HCT116 (cell line): ENCODE results near the gene BMPER. TPM values are rescaled to one million over a fixed set of nuclear protein-coding genes. Genes with fewer than 3 reads are reported as not detected.

Experiments
- ATAC-seq: fragments of 200-7000 bp; cut with Tn5 transposase; 2 replicates; pipeline ENCODE4 v1.9.1; 2020; ENCODE audit warnings: mild to moderate bottlenecking, moderate library complexity
- BruUV-seq: library from RNA; stranded (reverse); fragments of 400-500 nt; replicated peaks from 2 replicates; lab custom pipeline; 2021; lab: Mats Ljungman, UMichigan
- CTCF ChIA-PET: fragments of 300-600 bp; sonication (Branson Sonifier 250); formaldehyde crosslinking; loops from one replicate; lab custom pipeline; 2021; ENCODE audit warnings: antibody characterized with exemption; lab: Charles Lee
- POLR2A ChIA-PET: fragments of 300-600, 350-600 bp; sonication (Branson Sonifier 250); formaldehyde crosslinking; loops from one replicate; lab custom pipeline; 2021; ENCODE audit warnings: antibody characterized with exemption; lab: Charles Lee
- RAD21 ChIA-PET, 2 experiments: fragments of 300-600 bp; sonication (Branson Sonifier 250); formaldehyde crosslinking; loops; one replicate each; lab custom pipeline; 2023; ENCODE audit warnings: low total read pairs in 2 of 2; ENCODE audit not compliant: uncharacterized antibody in 2 of 2, unreplicated experiment in 2 of 2, low non-redundant PET in 1 of 2; lab: Charles Lee
- DNase-seq: peaks from one replicate; pipeline ENCODE4 v3.0.0-alpha.2; 2010; ENCODE audit warnings: low read depth, low spot score
- H2AFZ ChIP-seq: fragments of 200-600 bp; shearing (Covaris generic), sonication (generic); 2 replicates; pipeline ENCODE4 v1.6.1; 2017; ENCODE audit warnings: low read depth, mixed run types, mixed read lengths, antibody characterized with exemption, low read length; ENCODE audit not compliant: poor library complexity, severe bottlenecking
- H3K27ac ChIP-seq: 2 replicates; pipeline ENCODE4 v1.5.1; 2012; ENCODE audit warnings: low read depth, low read length
- H3K27me3 ChIP-seq: fragments of 200-600 bp; sonication (generic); 2 replicates; pipeline ENCODE4 v1.6.1; 2016; ENCODE audit warnings: mixed run types, low read length, mixed read lengths; ENCODE audit not compliant: insufficient read depth
- H3K36me3 ChIP-seq, 2 experiments: fragments of 200-500 bp in 1 of 2; fragments of 200-600 bp in 1 of 2; sonication (Bioruptor generic) in 1 of 2; sonication (generic) in 1 of 2; 2 replicates each; pipeline versions ENCODE4 v1.5.1 to v1.6.1; 2014 to 2016; ENCODE audit warnings: low read length in 2 of 2, inconsistent platforms in 1 of 2, mixed read lengths in 1 of 2, mixed run types in 1 of 2; ENCODE audit not compliant: insufficient read depth in 2 of 2, control insufficient read depth in 1 of 2
- H3K4me1 ChIP-seq, 2 experiments: fragments of 200-600 bp in 1 of 2; sonication (generic) in 1 of 2; 2 replicates each; pipeline versions ENCODE4 v1.5.1 to v1.6.1; 2012 to 2017; ENCODE audit warnings: low read length in 2 of 2, inconsistent platforms in 1 of 2, mild to moderate bottlenecking in 1 of 2, mixed read lengths in 1 of 2, mixed run types in 1 of 2, moderate library complexity in 1 of 2; ENCODE audit not compliant: insufficient read depth in 2 of 2, control insufficient read depth in 1 of 2
- H3K4me2 ChIP-seq: fragments of 200-600 bp; sonication (generic); 2 replicates; pipeline ENCODE4 v1.6.1; 2017; ENCODE audit warnings: mixed run types, low read length, mixed read lengths
- H3K4me3 ChIP-seq, 2 experiments: fragments of 200-600 bp in 1 of 2; sonication (generic) in 1 of 2; replicated peaks in 1 of 2; 2 replicates each; pipeline ENCODE4 v1.5.1; 2011 to 2016; ENCODE audit warnings: low read length in 2 of 2, control low read depth in 1 of 2, low read depth in 1 of 2, mild to moderate bottlenecking in 1 of 2, mixed read lengths in 1 of 2, mixed run types in 1 of 2
- H3K79me2 ChIP-seq: fragments of 200-600 bp; sonication (generic); 2 replicates; pipeline ENCODE4 v1.6.1; 2017; ENCODE audit warnings: mild to moderate bottlenecking, mixed run types, low read length, moderate library complexity, mixed read lengths; ENCODE audit not compliant: insufficient read depth
- H3K9ac ChIP-seq: fragments of 200-600 bp; sonication (generic); 2 replicates; pipeline ENCODE4 v1.6.1; 2016; ENCODE audit warnings: low read length, mixed read lengths
- H3K9me2 ChIP-seq: fragments of 200-600 bp; sonication (generic), shearing (Covaris generic); 2 replicates; pipeline ENCODE4 v1.6.1; 2017; ENCODE audit warnings: mixed run types, mild to moderate bottlenecking, moderate library complexity; ENCODE audit not compliant: insufficient read depth
- H3K9me3 ChIP-seq, 2 experiments: fragments of 200-500 bp in 1 of 2; fragments of 200-600 bp in 1 of 2; sonication (Bioruptor generic) in 1 of 2; sonication (generic) in 1 of 2; 2 replicates each; pipeline ENCODE4 v1.6.1; 2014 to 2017; ENCODE audit warnings: low read length in 2 of 2, mixed read lengths in 2 of 2, inconsistent platforms in 1 of 2, low read depth in 1 of 2, mild to moderate bottlenecking in 1 of 2, mixed run types in 1 of 2, moderate library complexity in 1 of 2; ENCODE audit not compliant: control insufficient read depth in 1 of 2, insufficient read depth in 1 of 2
- H4K20me1 ChIP-seq: fragments of 200-600 bp; sonication (generic), shearing (Covaris generic); 2 replicates; pipeline ENCODE4 v1.6.1; 2017; ENCODE audit warnings: mixed run types, mild to moderate bottlenecking, moderate library complexity; ENCODE audit not compliant: insufficient read depth
- CEBPB ChIP-seq: IDR thresholded peaks from 2 replicates; pipeline ENCODE4 v1.6.1; 2012; ENCODE audit warnings: low read depth
- CTCF ChIP-seq, 3 experiments: fragments of 200-600 bp in 1 of 3; sonication (generic) in 1 of 3; IDR thresholded peaks in 2 of 3; conservative IDR thresholded peaks in 1 of 3; 2 replicates each; pipeline ENCODE4 v1.5.1; 2012 to 2017; ENCODE audit warnings: low read depth in 2 of 3, low read length in 2 of 3, antibody characterized with exemption in 1 of 3, borderline replicate concordance in 1 of 3, control low read depth in 1 of 3, mild to moderate bottlenecking in 1 of 3, mixed read lengths in 1 of 3, mixed run types in 1 of 3, moderate library complexity in 1 of 3; ENCODE audit not compliant: insufficient read depth in 1 of 3
- EGR1 ChIP-seq: IDR thresholded peaks from 2 replicates; pipeline ENCODE4 v1.6.1; 2012; ENCODE audit warnings: low read depth
- EZH2 ChIP-seq: fragments of 200-600 bp; sonication (generic); IDR thresholded peaks from 2 replicates; pipeline ENCODE4 v1.6.1; 2017; ENCODE audit warnings: antibody characterized with exemption, mixed run types
- EZH2phosphoT487 ChIP-seq: fragments of 200-600 bp; IDR thresholded peaks from 2 replicates; pipeline ENCODE4 v1.6.1; 2018; ENCODE audit warnings: antibody characterized with exemption, borderline replicate concordance
- FOSL1 ChIP-seq: IDR thresholded peaks from 2 replicates; pipeline ENCODE4 v1.6.1; 2012; ENCODE audit warnings: low read depth
- JUND ChIP-seq: IDR thresholded peaks from 2 replicates; pipeline ENCODE4 v1.6.1; 2012
- MAX ChIP-seq: IDR thresholded peaks from 2 replicates; pipeline ENCODE4 v1.6.1; 2012
- POLR2A ChIP-seq: IDR thresholded peaks from 2 replicates; pipeline ENCODE4 v1.7.0; 2011; ENCODE audit warnings: borderline replicate concordance; ENCODE audit not compliant: insufficient read depth, insufficient read length; ENCODE audit errors: extremely low read depth
- POLR2AphosphoS5 ChIP-seq: IDR thresholded peaks from 2 replicates; pipeline ENCODE4 v1.6.1; 2011; ENCODE audit warnings: mild to moderate bottlenecking, low read depth, low read length, moderate library complexity
- RAD21 ChIP-seq: IDR thresholded peaks from 2 replicates; pipeline ENCODE4 v1.6.1; 2012; ENCODE audit warnings: low read depth, mild to moderate bottlenecking
- SRF ChIP-seq: IDR thresholded peaks from 2 replicates; pipeline ENCODE4 v1.6.1; 2012; ENCODE audit warnings: low read depth
- TCF7L2 ChIP-seq: IDR thresholded peaks from 2 replicates; pipeline ENCODE4 v1.7.0; 2011; ENCODE audit warnings: borderline replicate concordance, inconsistent platforms; ENCODE audit not compliant: insufficient read depth, insufficient read length; ENCODE audit errors: extremely low read depth
- YY1 ChIP-seq: IDR thresholded peaks from 2 replicates; pipeline ENCODE4 v1.6.1; 2011; ENCODE audit warnings: low read length, low read depth, moderate library complexity, mild to moderate bottlenecking; ENCODE audit not compliant: insufficient replicate concordance; ENCODE audit errors: extremely low read depth
- ZFX ChIP-seq: fragments of 450-650 bp; IDR thresholded peaks from 2 replicates; pipeline ENCODE4 v1.6.1; 2017
- ZNF274 ChIP-seq: fragments of 200-500 bp; sonication (Bioruptor generic); IDR thresholded peaks from 2 replicates; pipeline ENCODE4 v1.6.1; 2014; ENCODE audit warnings: mild to moderate bottlenecking, low read depth, low read length, inconsistent platforms
- intact Hi-C: fragments of 100-400 bp; cut with micrococcal nuclease; formaldehyde crosslinking; loops from 2 replicates; pipeline ENCODE4 v1.10.0; 2022
- total RNA-seq: library from RNA; stranded (reverse); gene quantifications from one replicate; pipeline ENCODE4 v1.2.1, GENCODE V29; 2021; ENCODE audit not compliant: unreplicated experiment
- TF ChIP-seq, protein P1 (sequence below): IDR thresholded peaks from 2 replicates; pipeline ENCODE4 v1.6.1; 2012
- TF ChIP-seq, protein P2 (sequence below): IDR thresholded peaks from 2 replicates; pipeline ENCODE4 v1.6.1; 2011; ENCODE audit warnings: mild to moderate bottlenecking, low read length, moderate library complexity; ENCODE audit not compliant: insufficient replicate concordance; ENCODE audit errors: extremely low read depth

The BMPER gene
- total RNA-seq, 1 experiment from 2014 or later: not detected

DNA sequence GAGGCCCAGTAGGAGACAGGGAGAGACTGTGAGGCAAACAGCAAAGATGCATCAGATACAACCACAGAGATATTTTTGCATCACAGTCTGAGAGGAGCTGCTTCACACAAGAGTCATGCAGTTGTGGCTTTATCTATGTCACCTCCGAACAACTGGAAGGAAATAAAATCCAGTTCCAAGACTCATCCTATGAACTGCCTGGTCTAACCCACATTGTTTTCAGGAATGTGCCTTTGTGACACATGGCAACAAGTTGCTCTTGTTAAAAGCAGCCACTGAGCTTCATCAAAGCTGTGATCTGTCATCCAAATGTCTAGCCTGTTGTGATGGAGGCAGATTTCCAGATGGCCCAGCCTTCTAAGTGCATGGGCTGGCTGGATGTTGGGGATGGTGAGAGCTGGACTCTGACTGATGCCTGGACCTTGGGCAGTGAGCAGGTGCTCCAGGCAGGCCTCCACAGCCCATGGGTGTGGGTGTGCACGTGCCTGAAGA, 255.0 kb downstream of the BMPER start:
- Histone ChIP-seq H3K4me3 (no peak overlapping the region), H3K27ac (no peak overlapping the region), H3K27me3 (no peaks in the 10 kb centered on the region), H3K4me2 (no peak overlapping the region), H4K20me1 (no peaks in the 10 kb centered on the region), H3K9me2 (no peaks in the 10 kb centered on the region), H2AFZ (no peak overlapping the region), H3K9ac (no peak overlapping the region), H3K36me3 (no peaks in the 10 kb centered on the region), H3K9me3 (no peaks in the 10 kb centered on the region), H3K79me2 (no peaks in the 10 kb centered on the region), H3K4me1 (peaks cover 0 to 5% of the 10 kb centered on the region in 2 experiments; a peak in 1 of 4 replicates)
- no peak for ATAC-seq
- POLR2A ChIA-PET: no interaction called here
- RAD21 ChIA-PET: no interaction called here
- intact Hi-C loops: no loop called here
- CTCF ChIA-PET: no interaction called here
- DNase-seq: no peak
- BruUV-seq: no TSS peak
- TF ChIP-seq, protein P1, sequence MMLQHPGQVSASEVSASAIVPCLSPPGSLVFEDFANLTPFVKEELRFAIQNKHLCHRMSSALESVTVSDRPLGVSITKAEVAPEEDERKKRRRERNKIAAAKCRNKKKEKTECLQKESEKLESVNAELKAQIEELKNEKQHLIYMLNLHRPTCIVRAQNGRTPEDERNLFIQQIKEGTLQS: no peak
- no peak for TF ChIP-seq MAX
- TF ChIP-seq EGR1: no peak
- TF ChIP-seq ZFX: no peak
- TF ChIP-seq RAD21: no peak
- no peak for TF ChIP-seq SRF
- TF ChIP-seq, protein P2, sequence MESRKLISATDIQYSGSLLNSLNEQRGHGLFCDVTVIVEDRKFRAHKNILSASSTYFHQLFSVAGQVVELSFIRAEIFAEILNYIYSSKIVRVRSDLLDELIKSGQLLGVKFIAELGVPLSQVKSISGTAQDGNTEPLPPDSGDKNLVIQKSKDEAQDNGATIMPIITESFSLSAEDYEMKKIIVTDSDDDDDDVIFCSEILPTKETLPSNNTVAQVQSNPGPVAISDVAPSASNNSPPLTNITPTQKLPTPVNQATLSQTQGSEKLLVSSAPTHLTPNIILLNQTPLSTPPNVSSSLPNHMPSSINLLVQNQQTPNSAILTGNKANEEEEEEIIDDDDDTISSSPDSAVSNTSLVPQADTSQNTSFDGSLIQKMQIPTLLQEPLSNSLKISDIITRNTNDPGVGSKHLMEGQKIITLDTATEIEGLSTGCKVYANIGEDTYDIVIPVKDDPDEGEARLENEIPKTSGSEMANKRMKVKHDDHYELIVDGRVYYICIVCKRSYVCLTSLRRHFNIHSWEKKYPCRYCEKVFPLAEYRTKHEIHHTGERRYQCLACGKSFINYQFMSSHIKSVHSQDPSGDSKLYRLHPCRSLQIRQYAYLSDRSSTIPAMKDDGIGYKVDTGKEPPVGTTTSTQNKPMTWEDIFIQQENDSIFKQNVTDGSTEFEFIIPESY: no peak
- no peak for TF ChIP-seq TCF7L2
- no peak for TF ChIP-seq CEBPB
- no peak for TF ChIP-seq POLR2AphosphoS5
- no peak for TF ChIP-seq ZNF274
- no peak for TF ChIP-seq EZH2
- TF ChIP-seq POLR2A: no peak
- TF ChIP-seq CTCF (IDR thresholded peaks at IDR 0.05 in 2 of 3, conservative IDR thresholded peaks at IDR 0.05 in 1 of 3; ENCODE audit: borderline replicate concordance in 1 of 3, insufficient read depth in 1 of 3, low read depth in 2 of 3, low read length in 2 of 3): no peak
- no peak for TF ChIP-seq YY1
- TF ChIP-seq JUND: no peak
- no peak for TF ChIP-seq EZH2phosphoT487
- no peak for TF ChIP-seq FOSL1
